Ramos (cell line): ENCODE data around the gene MXI1.

Experiments
- in situ Hi-C: fragments of 300-500 bp; cut with MboI; formaldehyde crosslinking; loops from one replicate; pipeline ENCODE4 v1.14.3; 2022; ENCODE audit warnings: low sequenced_read_pairs; ENCODE audit not compliant: unreplicated experiment

MXI1 gene

GRCh38 chr10:110207011-110207804, at the start of gene MXI1:
MXI1 (plus strand) TSS chr10:110207605; CDS start chr10:110207809, 204 bp downstream.
- in situ Hi-C loops = no loop called here

GRCh38 chr10:110158051-110159005, 49.1 kb upstream of the MXI1 start:
- in situ Hi-C loops = no loop called here

GRCh38 chr10:110160081-110160480, 47.3 kb upstream of the MXI1 start:
- in situ Hi-C loops = no loop called here

- in situ Hi-C loops = no loop called here
Measured at GRCh38 chr10:110160522-110160921, 46.9 kb upstream of the MXI1 start.

DNA sequence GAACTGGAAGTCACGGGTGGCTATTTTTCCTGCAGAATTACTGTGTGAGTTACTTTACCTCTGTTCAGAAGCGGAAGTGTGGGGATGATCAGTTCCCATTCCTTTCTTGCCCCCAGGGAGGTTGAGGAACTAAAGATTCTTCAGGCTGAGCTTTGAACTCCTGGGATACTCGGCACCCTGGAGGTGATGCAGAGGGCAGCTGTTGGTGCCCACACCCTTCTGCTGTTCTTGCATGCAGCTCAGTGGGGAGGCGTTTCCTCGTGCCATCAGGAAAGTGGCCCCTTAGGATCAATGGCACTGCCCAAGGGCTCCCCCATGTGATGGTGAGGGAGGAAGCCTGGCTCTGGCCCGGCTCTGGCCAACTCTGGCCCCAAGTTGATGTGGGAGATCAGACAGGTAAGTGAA, 44.7 kb upstream of the MXI1 start:
- in situ Hi-C loops = no loop called here

DNA sequence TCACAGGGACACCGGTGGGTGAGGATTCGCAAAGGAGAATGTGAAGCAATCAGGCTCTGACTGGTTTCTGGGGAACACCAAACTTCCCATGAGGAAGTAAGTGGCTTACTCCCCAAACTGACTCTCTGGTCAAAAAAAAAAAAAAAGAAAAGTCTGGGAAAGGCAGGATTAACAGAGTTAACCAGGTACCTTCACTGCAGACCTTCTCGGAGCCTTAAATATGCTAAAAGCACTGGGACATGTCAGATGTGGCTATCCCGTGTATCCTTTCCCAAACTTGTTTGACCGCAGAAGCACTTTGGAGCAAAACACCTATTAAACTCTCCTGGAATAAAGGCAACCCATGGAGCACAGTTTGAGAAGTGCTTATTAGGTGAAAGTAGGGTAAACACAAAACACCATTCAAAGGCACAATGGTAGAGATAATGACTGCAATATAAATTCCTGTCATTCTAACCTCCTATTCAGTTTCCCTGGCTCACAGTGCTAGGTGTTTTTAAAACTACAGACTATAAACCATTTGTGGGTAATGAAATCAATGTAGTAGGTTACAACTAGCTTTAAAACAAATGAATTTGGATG, 44.1 kb upstream of the MXI1 start:
- in situ Hi-C loops = no loop called here

DNA sequence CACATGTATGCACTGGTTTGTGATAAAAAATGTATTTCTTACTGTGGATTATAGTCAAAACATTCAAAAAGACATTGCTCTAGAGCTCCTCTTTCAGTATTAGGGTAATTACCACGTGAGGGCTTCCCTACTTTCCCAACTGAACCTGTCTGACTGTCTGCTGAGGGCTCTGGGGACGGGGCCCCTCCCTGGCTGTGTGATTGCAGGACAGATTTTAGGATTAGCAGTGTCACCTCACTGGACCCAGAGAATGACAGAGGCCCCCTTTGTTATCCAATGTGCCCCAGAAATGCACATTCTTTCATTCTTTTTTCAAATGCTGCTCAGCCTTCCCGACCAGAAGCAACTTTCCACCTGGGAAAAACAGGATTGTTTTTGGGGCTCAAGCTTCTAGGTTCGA, 43.6 kb upstream of the MXI1 start:
- in situ Hi-C loops = no loop called here

DNA sequence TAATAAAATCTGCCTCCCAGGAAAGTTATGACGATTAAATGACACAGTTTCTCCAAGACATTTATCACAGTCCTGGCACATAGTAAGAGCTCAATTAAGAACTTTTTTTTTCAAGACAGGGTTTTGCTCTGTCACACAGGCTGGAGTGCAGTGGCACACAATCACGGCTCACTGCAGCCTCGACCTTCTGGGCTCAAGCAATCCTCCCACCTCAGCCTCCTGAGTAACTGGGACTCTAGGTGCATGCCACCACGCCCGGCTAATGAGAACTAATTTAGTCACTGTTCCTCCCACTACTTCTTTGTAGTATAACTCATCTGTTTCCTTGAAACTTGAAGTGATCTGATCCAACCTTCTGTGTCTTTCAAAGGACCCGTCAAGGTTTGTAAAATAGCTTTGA, 42.2 kb upstream of the MXI1 start:
- in situ Hi-C loops = no loop called here

GRCh38 chr10:110167149-110167548, 40.3 kb upstream of the MXI1 start:
- in situ Hi-C loops = no loop called here

DNA sequence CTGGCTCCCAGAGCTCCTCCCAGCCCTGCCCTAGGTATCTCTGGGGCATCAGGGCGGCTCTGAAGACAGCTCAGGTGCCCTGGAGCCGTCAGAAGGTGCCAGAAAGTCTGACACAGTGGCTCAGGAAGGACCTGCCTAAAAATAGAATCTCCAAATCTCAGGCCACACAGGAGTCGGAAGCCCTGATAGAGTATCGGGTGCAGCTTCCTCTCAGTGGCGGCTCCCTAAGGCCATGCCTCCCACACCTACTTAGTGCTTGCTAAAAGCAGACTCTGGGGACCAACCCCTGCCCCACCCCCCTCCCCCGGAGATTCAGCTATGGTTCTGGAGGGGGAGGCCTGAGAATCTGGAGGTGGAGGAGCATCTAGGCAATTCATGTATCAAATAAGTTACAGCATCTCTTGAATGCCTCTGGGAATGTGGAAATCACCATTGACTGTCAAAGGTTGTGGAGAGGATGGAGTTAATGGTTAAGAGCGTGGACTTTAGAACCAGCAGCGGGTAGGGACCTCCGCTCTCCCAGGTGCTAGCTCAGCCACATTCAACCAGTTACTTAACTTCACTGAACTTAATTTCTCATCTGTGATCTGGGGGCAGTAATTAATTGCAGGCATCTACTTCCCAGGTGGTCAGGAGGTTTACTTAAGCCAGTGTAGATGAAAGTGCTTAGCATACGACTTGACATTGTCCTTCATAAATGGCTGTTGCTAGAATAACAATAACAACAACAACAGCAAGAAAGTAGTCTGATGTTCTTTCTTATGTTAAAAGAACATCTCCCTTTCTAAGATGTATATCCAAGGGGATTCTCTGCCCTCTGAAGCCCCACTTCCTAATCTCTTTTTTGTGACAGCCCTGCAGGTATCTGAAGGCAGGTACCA, 38.6 kb upstream of the MXI1 start:
- in situ Hi-C loops = no loop called here

- in situ Hi-C loops = no loop called here
Measured at GRCh38 chr10:110169586-110169985, 37.8 kb upstream of the MXI1 start.

DNA sequence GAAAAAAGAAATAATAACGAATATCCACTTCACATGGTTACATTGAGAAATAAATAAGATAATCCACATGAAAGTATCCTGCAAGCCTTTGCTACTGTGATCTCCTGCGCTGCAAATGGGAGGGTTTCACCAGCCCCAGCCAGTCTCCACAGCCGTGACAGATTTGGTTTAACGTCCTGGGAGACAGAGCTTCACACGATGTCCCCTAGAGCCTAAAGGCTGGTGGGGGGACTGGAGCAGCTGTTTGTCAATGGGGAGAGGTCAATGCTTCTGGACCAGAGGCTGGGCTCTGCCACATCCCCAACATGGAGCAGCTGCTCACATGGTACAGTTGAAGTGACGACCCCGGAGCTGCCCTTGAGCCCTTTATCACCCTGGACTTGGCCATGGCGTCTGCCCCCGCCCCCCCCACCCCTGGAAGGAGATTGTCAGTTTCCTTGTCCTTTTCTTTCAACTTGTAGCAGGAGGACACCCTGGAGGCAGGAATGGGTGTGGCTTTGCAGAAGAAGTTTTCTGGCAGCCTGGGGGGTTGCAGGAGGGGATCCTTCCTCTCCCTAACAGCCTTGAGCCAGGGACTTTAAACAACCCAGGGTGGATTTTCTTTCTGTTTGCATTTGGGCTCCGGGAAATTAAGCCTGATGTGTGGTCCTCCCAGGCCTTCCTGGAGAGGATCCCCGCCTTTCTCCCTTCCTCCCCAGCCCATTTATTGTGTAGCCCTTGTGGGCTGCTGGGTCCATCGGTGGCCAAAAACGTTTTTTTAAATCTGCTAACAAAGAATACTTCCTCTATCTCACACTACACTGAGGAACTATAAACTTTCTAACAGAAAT, 37.0 kb upstream of the MXI1 start:
- in situ Hi-C loops = no loop called here

DNA sequence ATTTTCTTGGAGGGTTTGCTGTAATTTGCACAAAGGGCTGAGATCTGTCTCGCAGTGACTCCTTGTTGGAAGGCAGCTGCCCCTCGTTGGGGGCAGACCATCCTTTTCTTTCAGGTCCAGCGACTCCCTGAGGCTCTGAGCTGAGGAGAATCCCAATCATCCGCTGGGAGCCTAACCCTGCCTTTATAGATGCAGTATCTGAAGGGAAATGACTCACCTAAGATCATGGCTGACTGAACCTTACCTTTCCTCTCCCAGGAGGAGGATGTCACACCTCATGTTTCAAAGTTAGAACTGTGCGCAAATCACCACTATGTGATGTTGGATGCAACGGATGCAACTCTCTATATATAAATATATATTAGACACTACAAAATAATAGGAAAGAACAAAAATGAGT, 36.4 kb upstream of the MXI1 start:
- in situ Hi-C loops = no loop called here

DNA sequence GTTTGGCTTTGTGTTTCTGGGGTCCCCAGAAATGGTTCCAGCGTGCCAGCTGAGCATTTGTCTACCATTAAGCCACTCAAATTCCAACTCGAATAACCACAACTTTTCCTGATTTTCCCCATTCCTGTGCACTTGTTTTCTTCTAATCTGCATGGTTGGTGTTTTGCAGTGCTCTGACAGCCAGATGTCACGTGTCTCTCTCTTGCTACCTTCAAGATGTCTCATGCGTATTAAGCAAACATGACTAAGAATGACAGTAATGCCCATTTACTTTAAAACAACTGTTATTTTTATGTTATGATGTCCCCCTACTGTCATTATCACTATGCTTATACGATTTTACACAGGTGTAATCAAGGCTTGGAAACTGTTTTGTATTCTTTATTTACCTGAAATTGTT, 35.2 kb upstream of the MXI1 start:
- in situ Hi-C loops = no loop called here

- in situ Hi-C loops = no loop called here
Measured at GRCh38 chr10:110174201-110174600, 33.2 kb upstream of the MXI1 start.

GRCh38 chr10:110174816-110175215, 32.6 kb upstream of the MXI1 start:
- in situ Hi-C loops = no loop called here

- in situ Hi-C loops = no loop called here
Measured at GRCh38 chr10:110175406-110175805, 32.0 kb upstream of the MXI1 start.

GRCh38 chr10:110176141-110177030, 31.0 kb upstream of the MXI1 start:
- in situ Hi-C loops = no loop called here
